Right atrium auricular region (tissue), 2 donors: ENCODE results near the gene OPRL1. TPM values are rescaled to one million over a fixed set of nuclear protein-coding genes. Genes with fewer than 3 reads are reported as not detected.

Experiments used
- DNase-seq: peaks from one replicate; pipeline ENCODE4 v3.0.0-alpha.2; 2019; ENCODE audit warnings: low spot score
- H3K27ac ChIP-seq, 2 donors: fragments of 200-600 bp; sonication (generic); 1 replicate in 1 of 2; 2 replicates in 1 of 2; pipeline ENCODE4 v1.5.1; 2016 to 2019
- H3K27me3 ChIP-seq, 2 donors: fragments of 200-600 bp; sonication (generic); one replicate each; pipeline versions ENCODE4 v1.5.1 to v1.6.0; 2017 to 2019
- H3K36me3 ChIP-seq: fragments of 200-600 bp; sonication (generic); one replicate; pipeline ENCODE4 v1.5.1; 2016
- H3K4me1 ChIP-seq, 2 donors: fragments of 200-600 bp; sonication (generic); one replicate each; pipeline versions ENCODE4 v1.5.1 to v1.6.0; 2017 to 2019
- H3K4me3 ChIP-seq, 2 donors: fragments of 200-600 bp; sonication (generic); 1 replicate in 1 of 2; 2 replicates in 1 of 2; pipeline ENCODE4 v1.5.1; 2017 to 2019; ENCODE audit warnings: mild to moderate bottlenecking in 1 of 2, moderate library complexity in 1 of 2
- H3K9me3 ChIP-seq, 2 donors: fragments of 200-600 bp; sonication (generic); one replicate each; pipeline ENCODE4 v1.5.1; 2019
- total RNA-seq, 2 donors: library from RNA; depleted of rRNA; stranded (reverse); fragments of >200 nt; gene quantifications; one replicate each; pipeline ENCODE4 v1.1.0, GENCODE V29; 2016
- TF ChIP-seq, protein P1 (sequence below), 2 donors: fragments of 200-600 bp; sonication (generic); IDR thresholded peaks; one replicate each; pipeline ENCODE4 v1.5.1; 2019; ENCODE audit warnings: antibody characterized with exemption in 2 of 2

OPRL1 gene
- total RNA-seq, 2 donors from 2014 or later = 0.75 to 1.4 TPM

DNA sequence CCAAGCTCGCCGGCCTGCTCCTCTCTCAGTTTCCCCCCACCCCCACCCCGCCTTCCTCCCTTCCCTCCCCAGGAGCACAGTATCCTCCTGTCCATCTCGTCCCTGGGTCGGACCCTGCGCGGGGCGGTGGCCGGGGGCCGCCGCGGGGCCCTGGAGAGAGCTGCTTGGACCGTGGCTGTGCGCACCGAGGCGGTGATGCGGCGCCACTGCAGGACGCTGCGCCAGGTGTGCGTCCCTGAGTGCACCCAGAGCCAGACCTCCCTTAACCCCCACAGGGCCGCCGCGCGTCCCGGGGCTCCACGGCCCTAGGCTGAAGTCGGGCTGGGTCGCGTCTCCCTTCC lies 41.7 kb upstream of the OPRL1 start:
- no peak for DNase-seq
- Histone ChIP-seq H3K36me3 (peaks cover 12% of the 10 kb centered on the region), H3K4me1 (peaks cover 0 to 51% of the 10 kb centered on the region in 2 donors), H3K4me3 (peak overlapping the region; percentile 41 to 55), H3K9me3 (no peaks in the 10 kb centered on the region), H3K27ac (peak overlapping the region; percentile 67 to 70), H3K27me3 (peaks cover 9 to 17% of the 10 kb centered on the region in 2 donors)
- TF ChIP-seq, protein P1, sequence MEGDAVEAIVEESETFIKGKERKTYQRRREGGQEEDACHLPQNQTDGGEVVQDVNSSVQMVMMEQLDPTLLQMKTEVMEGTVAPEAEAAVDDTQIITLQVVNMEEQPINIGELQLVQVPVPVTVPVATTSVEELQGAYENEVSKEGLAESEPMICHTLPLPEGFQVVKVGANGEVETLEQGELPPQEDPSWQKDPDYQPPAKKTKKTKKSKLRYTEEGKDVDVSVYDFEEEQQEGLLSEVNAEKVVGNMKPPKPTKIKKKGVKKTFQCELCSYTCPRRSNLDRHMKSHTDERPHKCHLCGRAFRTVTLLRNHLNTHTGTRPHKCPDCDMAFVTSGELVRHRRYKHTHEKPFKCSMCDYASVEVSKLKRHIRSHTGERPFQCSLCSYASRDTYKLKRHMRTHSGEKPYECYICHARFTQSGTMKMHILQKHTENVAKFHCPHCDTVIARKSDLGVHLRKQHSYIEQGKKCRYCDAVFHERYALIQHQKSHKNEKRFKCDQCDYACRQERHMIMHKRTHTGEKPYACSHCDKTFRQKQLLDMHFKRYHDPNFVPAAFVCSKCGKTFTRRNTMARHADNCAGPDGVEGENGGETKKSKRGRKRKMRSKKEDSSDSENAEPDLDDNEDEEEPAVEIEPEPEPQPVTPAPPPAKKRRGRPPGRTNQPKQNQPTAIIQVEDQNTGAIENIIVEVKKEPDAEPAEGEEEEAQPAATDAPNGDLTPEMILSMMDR (IDR thresholded peaks at IDR 0.05) = no peak

- DNase-seq = peak; percentile 74
- H3K4me3 ChIP-seq = peak overlapping the region; percentile 41 to 55
- peaks cover 0 to 51% of the 10 kb centered on the region in 2 donors for H3K4me1 ChIP-seq
- H3K36me3 ChIP-seq = peaks cover 8% of the 10 kb centered on the region
- TF ChIP-seq, protein P1 (IDR thresholded peaks at IDR 0.05) = peak; percentile 82 to 87
- no peaks in the 10 kb centered on the region for H3K9me3 ChIP-seq
- H3K27me3 ChIP-seq = peaks cover 9 to 17% of the 10 kb centered on the region in 2 donors
- peak overlapping the region; percentile 67 to 70 for H3K27ac ChIP-seq
These were observed 41.2 kb upstream of the OPRL1 start for GRCh38 chr20:64038565-64039292.

DNA sequence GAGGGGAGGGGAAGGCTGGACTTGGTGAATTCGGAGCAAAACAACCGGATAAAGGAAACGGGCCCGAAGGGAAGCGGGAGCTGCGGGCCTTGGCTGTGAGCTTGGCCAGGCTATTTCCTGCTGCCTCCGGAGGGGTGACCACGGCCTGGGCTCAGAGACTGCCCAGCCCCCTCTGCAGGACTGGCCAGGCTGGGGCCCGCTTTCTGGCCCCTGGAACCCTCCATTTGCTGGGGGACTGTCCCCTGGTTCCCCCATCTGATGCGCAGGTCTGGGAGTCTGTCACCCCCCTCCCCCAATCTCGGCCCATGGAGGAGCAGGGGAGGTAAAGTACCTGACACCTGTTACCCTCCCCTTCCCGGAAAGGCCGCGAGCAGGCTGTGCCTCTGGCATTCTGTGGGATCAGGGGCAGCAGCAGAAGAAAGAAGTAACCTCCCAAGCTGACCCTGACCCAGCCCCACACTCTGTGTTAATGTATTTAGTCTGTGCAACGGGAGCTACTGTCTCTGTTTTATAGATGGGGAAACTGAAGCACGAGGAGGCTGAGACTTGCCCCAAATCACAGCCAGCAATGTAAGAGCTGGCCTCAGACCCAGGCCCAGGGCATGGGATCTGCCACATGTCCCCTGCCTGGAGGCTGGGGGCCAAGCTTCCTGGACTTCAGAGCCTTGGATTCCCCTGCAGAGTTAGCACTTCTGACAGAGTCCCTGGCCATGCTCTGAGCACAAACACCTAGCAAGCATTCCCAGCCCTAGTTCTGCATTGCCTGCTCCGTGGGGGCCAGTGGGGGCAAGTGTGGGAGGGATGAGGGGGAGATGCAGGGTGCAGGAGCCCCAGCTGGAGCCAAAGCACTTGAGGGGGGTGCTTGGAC lies 40.4 kb upstream of the OPRL1 start:
- no peaks in the 10 kb centered on the region for H3K9me3 ChIP-seq
- H3K4me3 ChIP-seq = peak overlapping the region; percentile 41 to 55
- no peak for DNase-seq
- H3K27me3 ChIP-seq = peaks cover 9 to 17% of the 10 kb centered on the region in 2 donors
- TF ChIP-seq, protein P1 (IDR thresholded peaks at IDR 0.05) = peak in 1 of 2 donors; percentile 2
- H3K27ac ChIP-seq = peak overlapping the region in 1 of 2 donors; percentile 67
- H3K4me1 ChIP-seq = peaks cover 0 to 51% of the 10 kb centered on the region in 2 donors
- H3K36me3 ChIP-seq = no peaks in the 10 kb centered on the region

DNA sequence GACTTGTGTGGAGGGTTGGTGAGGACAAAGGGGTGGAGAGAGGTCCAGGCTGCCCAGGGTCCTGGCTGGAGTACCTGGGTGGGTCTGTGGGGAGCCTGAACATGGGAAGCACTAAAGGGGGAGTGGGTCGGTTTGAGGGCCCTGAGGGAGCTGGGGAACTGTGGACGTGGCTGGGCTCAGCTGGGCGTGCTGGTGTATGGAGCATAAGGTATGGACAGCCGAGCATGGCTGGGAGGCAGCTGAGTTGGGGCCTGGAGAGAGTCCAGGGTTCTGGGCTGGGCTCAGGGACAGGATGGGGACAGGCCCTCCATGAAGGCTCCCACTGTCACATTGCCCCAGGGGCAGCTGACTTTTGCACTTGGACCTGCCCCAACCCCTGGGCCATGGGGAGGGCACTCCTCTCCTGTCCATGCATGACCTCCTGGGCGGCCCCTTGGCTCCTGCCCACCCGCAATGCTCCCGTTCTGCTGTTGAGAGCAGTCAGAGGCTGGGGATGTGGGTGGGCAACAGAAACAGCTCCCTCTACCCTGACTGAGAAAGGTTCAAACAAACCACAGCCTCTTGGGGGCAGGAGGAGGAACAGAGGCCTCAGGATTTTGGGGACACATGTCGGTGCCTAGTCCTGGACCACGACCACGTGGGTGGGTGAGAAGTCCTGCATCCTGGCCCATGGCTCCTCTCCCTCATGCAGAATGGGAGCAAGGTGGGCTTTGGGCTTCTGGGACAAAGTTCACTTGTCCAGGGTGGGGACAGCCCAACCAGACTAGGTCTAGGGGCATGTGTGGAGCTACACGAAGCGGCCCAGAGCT lies 39.4 kb upstream of the OPRL1 start:
- Histone ChIP-seq H3K27ac (no peak overlapping the region), H3K4me3 (no peak overlapping the region), H3K27me3 (peaks cover 9 to 17% of the 10 kb centered on the region in 2 donors), H3K4me1 (peaks cover 0 to 51% of the 10 kb centered on the region in 2 donors), H3K36me3 (no peaks in the 10 kb centered on the region), H3K9me3 (no peaks in the 10 kb centered on the region)
- TF ChIP-seq, protein P1 (IDR thresholded peaks at IDR 0.05) = no peak
- DNase-seq = no peak

GRCh38 chr20:64041040-64041780 lies 38.7 kb upstream of the OPRL1 start:
- no peak for DNase-seq
- peak overlapping the region in 1 of 2 donors; percentile 50 for H3K4me3 ChIP-seq
- H3K27me3 ChIP-seq = peaks cover 9 to 19% of the 10 kb centered on the region in 2 donors
- H3K9me3 ChIP-seq = no peaks in the 10 kb centered on the region
- TF ChIP-seq, protein P1 (IDR thresholded peaks at IDR 0.05) = no peak
- H3K4me1 ChIP-seq = peaks cover 0 to 51% of the 10 kb centered on the region in 2 donors
- no peaks in the 10 kb centered on the region for H3K36me3 ChIP-seq
- H3K27ac ChIP-seq = peak overlapping the region; percentile 5 to 57
